ENCODE data around the gene EZR. TPM values are rescaled to one million over a fixed set of nuclear protein-coding genes. Genes with fewer than 3 reads are reported as not detected.

The EZR gene
- total and polyA plus RNA-seq, 10 of the 15 experiments (the other 5 are each of a cell fraction or from before 2014, with no cell fraction given), result 79.1 to 282 (median 161) TPM

- in situ Hi-C loops (cut with MboI), result no loop called here
- no peak overlapping the region for H3K27ac ChIP-seq (ENCODE audit: control insufficient read depth, insufficient read depth)
- WGBS (ENCODE audit: insufficient coverage, insufficient replicate concordance, low lambda C conversion rate, missing lambda C conversion rate), result 93% methylated on average over 11 of the region's 11 CpGs
- ChIA-PET RAD21 (ENCODE audit: unreplicated experiment) (no interaction called here), CTCF (interaction anchor here (0.8 to 1.5 kb wide), 2 partner anchors 65 to 191 kb away, joined by 3 to 4 read pairs; no protein-coding TSS in a partner anchor), SMC1A (ENCODE audit: uncharacterized antibody, unreplicated experiment) (interaction anchor here (0.6 to 1.3 kb wide), 3 partner anchors 9 to 415 kb away, joined by 3 read pairs; no protein-coding TSS in a partner anchor), POLR2A (interaction anchor here (0.5 kb wide), 1 partner anchor 72 kb away, joined by 3 read pairs; no protein-coding TSS in a partner anchor)
- no peak overlapping the region for H3K4me3 ChIP-seq
- no peak overlapping the region for H3K4me2 ChIP-seq (ENCODE audit: control insufficient read depth, insufficient read depth)
- peaks cover 62 to 64% of the 10 kb centered on the region in 2 experiments for H3K36me3 ChIP-seq (ENCODE audit: control insufficient read depth in 2 of 2, insufficient read depth in 2 of 2, low read length in 1 of 2)
- H3K4me1 ChIP-seq (ENCODE audit: control insufficient read depth, insufficient read depth, low read length), result no peaks in the 10 kb centered on the region
- TF ChIP-seq POLR2A (IDR thresholded peaks at IDR 0.05; ENCODE audit: low read depth, low read length) (0 out of 2 replicates have a peak, but pooled peaks have one; percentile 41), IRF3 (IDR thresholded peaks at IDR 0.05) (no peak)
- intact Hi-C loops (cut with micrococcal nuclease; ENCODE audit: unreplicated experiment), result no loop called here
- H3K9me3 ChIP-seq (replicated peaks; ENCODE audit: control insufficient read depth, insufficient read depth, low read length), result no peaks in the 10 kb centered on the region
- no TSS peak for BruUV-seq (replicated peaks)
- DNase-seq (ENCODE audit: low read depth, low spot score) (no peak), ATAC-seq (no peak), FAIRE-seq (no peak)
- no peaks in the 10 kb centered on the region; the same call in 1 of the 2 replicates for H4K20me1 ChIP-seq (ENCODE audit: control insufficient read depth, insufficient read depth)
- H3K27me3 ChIP-seq (replicated peaks in 1 of 2; ENCODE audit: control insufficient read depth in 2 of 2, insufficient read depth in 2 of 2, low read length in 1 of 2), result no peaks in the 10 kb centered on the region
- H2AFZ ChIP-seq (ENCODE audit: control insufficient read depth, low read depth, low read length), result no peak overlapping the region
- peaks cover 2% of the 10 kb centered on the region for H3K79me2 ChIP-seq (ENCODE audit: control insufficient read depth, insufficient read depth, low read length)
- H3K9ac ChIP-seq (ENCODE audit: control insufficient read depth, insufficient read depth, low read length), result no peak overlapping the region
Measured at GRCh38 chr6:158782432-158783166, 36.6 kb downstream of the EZR start.

GRCh38 chr6:158781692-158782373 is 37.3 kb downstream of the EZR start:
- no peak for DNase-seq (ENCODE audit: low read depth, low spot score)
- H3K9ac ChIP-seq (ENCODE audit: control insufficient read depth, insufficient read depth, low read length), result no peak overlapping the region

More at GRCh38 chr6:158781692-158782373, 37.3 kb downstream of the EZR start:
- no peak overlapping the region for H3K4me3 ChIP-seq
- H3K36me3 ChIP-seq (ENCODE audit: control insufficient read depth in 2 of 2, insufficient read depth in 2 of 2, low read length in 1 of 2), result peaks cover 62% of the 10 kb centered on the region in 2 experiments
- H3K27ac ChIP-seq (ENCODE audit: control insufficient read depth, insufficient read depth), result no peak overlapping the region
- no peaks in the 10 kb centered on the region for H3K9me3 ChIP-seq (replicated peaks; ENCODE audit: control insufficient read depth, insufficient read depth, low read length)
- TF ChIP-seq ZBTB4 (CRISPR knock-in tag; IDR thresholded peaks at IDR 0.05), result no peak
- TF ChIP-seq RELB (IDR thresholded peaks at IDR 0.05; ENCODE audit: low read depth), result no peak
- no peak for TF ChIP-seq KDM1A (IDR thresholded peaks at IDR 0.05; ENCODE audit: borderline replicate concordance)
- no peak for FAIRE-seq
- no TSS peak for BruUV-seq (replicated peaks)
- ChIA-PET SMC1A (ENCODE audit: uncharacterized antibody, unreplicated experiment) (interaction anchor here (1.3 to 2.3 kb wide), 3 partner anchors 8 to 189 kb away, joined by 3 to 11 read pairs (median 5); no protein-coding TSS in a partner anchor), POLR2A (no interaction called here), CTCF (interaction anchor here (1.3 to 1.5 kb wide), 2 partner anchors 64 to 177 kb away, joined by 4 to 5 read pairs; no protein-coding TSS in a partner anchor), RAD21 (ENCODE audit: unreplicated experiment) (no interaction called here)
- no peaks in the 10 kb centered on the region for H3K27me3 ChIP-seq (replicated peaks in 1 of 2; ENCODE audit: control insufficient read depth in 2 of 2, insufficient read depth in 2 of 2, low read length in 1 of 2)
- WGBS (ENCODE audit: insufficient coverage, insufficient replicate concordance, low lambda C conversion rate, missing lambda C conversion rate), result 90% methylated on average over 19 of the region's 19 CpGs
- intact Hi-C loops (cut with micrococcal nuclease; ENCODE audit: unreplicated experiment) (no loop called here), in situ Hi-C loops (cut with MboI) (no loop called here)
- no peak overlapping the region for H3K4me2 ChIP-seq (ENCODE audit: control insufficient read depth, insufficient read depth)
- H4K20me1 ChIP-seq (ENCODE audit: control insufficient read depth, insufficient read depth), result no peaks in the 10 kb centered on the region; the same call in 1 of the 2 replicates
- no peak overlapping the region for H2AFZ ChIP-seq (ENCODE audit: control insufficient read depth, low read depth, low read length)
- peaks cover 2% of the 10 kb centered on the region; the same call in 1 of the 2 replicates for H3K79me2 ChIP-seq (ENCODE audit: control insufficient read depth, insufficient read depth, low read length)
- ATAC-seq, result no peak
- H3K4me1 ChIP-seq (ENCODE audit: control insufficient read depth, insufficient read depth, low read length), result no peaks in the 10 kb centered on the region
